Subcutaneous preadipocyte (primary cell): Measurements from ENCODE around the gene GNG13. TPM values are rescaled to one million over a fixed set of nuclear protein-coding genes. Genes with fewer than 3 reads are reported as not detected.

Source experiments
- small RNA-seq: library from RNA; depleted of rRNA; stranded (forward); fragments of <200 nt; gene quantifications from one replicate; pipeline ENCODE3, GENCODE V24; 2012
- total RNA-seq: library from RNA; depleted of rRNA; stranded (reverse); fragments of >200 nt; gene quantifications from 2 replicates; pipeline ENCODE4 v1.2.3, GENCODE V29; 2012

Gene GNG13, protein sequence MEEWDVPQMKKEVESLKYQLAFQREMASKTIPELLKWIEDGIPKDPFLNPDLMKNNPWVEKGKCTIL
- total RNA-seq = not detected in 2 replicates

DNA sequence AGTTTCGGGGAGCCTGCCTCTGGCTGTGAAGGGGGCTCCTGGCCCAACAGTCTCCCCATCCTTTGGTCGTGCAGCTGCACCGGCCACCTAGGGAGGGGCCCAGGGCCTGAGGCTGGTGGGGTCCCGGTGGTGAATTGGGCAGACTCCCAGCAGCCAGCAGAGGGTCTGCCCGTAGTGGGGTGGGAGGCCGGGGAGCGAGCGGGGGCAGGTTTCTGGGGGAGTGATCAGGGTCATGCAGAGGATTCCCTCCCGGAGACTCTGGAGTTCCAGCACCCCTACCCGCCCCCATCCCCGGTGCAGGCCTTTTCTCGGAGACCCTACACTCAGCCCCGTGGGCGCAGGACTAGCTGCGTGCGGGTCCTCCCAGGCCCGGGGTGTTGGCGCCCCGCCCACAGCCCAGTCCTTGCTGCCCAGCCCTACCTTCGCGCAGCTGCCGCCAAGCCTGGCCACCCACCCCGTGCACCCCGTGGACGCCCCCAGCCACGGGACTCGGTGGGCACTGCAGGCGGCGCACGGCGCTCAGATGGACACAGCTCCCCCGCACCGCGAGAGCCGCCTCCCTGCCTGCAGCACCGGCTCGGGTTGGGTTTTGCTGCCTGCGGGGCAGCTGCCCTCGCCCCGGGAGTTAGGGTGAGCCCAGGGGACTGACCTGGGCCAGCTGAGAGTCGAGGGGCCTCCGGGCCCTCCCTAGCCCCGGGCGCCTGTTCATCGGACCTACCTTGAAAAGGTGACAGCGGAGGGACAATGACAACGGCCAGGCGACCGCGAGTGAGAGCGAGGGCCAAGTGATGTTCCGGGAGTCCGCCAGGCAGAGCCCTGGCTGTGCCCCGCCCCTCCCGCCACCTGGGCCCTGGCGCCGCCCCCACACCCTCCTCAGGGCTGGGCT is at the start of gene GNG13:
TSS of gene GNG13 (minus strand) at position 787 of the 886 bp plus-strand sequence. CDS start 1,657 bp downstream, outside the sequence.

DNA sequence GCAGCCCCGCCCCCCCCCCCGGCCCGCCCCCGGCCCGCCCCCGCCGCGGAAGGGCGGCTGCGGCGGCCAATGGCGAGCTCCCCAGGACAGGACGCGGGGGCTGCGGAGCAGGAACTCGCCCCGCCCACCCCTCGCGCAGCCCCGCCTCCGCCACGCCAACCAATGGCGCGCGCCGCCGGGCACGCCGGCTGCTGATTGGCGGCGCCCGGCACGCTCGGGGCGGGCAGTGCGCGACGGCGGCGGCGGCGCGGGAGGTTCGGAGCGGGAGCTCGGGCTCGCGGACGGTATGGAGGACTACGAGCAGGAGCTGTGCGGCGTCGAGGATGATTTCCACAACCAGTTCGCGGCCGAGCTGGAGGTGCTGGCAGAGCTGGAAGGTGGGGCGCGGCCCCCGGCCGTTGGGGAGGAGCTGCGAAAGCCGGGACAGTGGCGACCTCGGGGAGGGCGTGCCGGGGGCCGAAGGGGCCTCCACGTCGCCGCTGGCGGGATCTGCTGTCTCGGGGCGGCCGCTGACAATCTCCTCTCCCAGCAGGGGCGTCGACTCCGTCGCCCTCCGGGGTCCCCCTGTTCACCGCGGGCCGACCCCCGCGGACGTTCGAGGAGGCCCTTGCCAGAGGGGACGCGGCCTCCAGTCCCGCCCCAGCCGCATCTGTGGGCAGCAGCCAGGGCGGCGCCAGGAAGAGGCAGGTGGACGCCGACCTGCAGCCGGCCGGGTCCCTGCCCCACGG is 12.0 kb downstream of the GNG13 start, which contains the start of gene CHTF18:
TSS of gene CHTF18 (plus strand) at position 222 of the 728 bp plus-strand sequence. CDS start at position 287, 65 bp downstream.

DNA sequence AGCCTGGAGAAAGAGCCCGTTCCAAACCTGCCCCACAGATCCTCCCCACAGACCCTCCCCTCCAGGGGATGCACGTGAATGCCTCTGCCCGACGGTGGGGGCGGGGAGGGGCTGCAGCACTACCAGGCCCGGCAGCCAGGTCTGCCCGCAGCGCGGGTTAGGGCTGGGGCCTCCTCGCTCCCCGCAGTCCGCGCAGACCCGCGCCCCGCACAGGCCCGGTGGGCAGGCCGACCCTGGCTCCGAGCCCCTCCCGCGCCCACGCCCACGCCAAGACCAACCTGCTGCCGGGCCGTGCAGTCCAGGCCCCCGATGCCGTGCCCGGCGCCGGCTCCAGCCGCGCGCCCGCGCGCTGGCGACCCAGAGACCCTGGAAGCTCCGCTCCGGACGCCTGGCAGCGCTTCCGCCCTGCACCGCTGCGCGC is 12.5 kb downstream of the GNG13 start, which contains the start of gene RPUSD1:
TSS of gene RPUSD1 (minus strand) at position 404 of the 421 bp plus-strand sequence. CDS start 644 bp downstream, outside the sequence.

DNA sequence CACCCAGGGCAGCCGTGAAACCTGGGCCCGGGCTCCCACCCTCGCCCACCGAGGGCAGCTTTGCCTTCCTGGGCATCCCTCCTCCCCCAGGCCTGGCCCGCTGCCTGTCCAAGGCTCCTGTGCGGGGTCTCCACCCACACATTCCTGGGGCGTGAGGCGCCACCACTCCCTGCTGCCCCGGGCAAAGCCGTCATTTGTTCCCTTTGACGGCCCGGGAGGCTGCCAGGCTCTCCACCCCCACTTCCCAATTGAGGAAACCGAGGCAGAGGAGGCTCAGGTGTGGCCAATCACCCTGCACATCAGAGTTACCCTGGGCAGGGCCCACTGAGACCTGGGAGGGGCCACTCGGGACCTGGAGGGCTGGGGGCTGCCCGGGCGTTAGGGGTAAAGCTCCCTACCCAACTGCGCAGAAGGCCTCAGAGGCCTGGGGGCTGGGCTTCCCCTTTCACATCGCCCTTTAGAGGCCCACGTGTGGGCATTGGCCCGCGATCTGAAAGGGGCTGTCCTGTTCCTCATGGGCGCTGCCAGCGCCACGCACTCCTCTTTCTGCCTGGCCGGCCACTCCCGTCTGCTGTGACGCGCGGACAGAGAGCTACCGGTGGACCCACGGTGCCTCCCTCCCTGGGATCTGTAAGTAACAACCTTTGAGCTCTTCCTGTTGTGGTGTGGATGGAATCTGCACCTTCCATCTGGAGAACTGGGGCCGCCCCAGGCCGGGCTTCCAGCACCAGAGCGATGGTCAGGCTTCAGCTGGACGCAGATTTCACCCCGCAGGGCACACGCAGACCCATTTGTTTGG is 39.8 kb downstream of the GNG13 start, which contains the start of gene MSLN:
TSS of gene MSLN (plus strand) at position 190 of the 799 bp plus-strand sequence. CDS start 1,947 bp downstream, outside the sequence.

Small RNA genes within 50 kb of the gene (small RNA-seq; reads per million reads assigned to genes)
- not detected for gene MIR662

Other genes with a start within 250 kb of the GNG13 start
- gene PRR35, start 240.3 kb downstream of the GNG13 start, total RNA-seq = not detected in 2 replicates
- 0.37 and 0.59 TPM in 2 replicates for gene NHLRC4, start 233.7 kb downstream of the GNG13 start, total RNA-seq
- 23.5 and 25.6 TPM in 2 replicates for gene PIGQ, start 230.8 kb downstream of the GNG13 start, total RNA-seq
- 11.4 and 13.3 TPM in 2 replicates for gene RAB40C, start 210.7 kb downstream of the GNG13 start, total RNA-seq
- 0.20 and 0.37 TPM in 2 replicates for gene WFIKKN1, start 169.7 kb downstream of the GNG13 start, total RNA-seq
- 88.2 and 125 TPM in 2 replicates for gene METTL26, start 164.4 kb downstream of the GNG13 start, total RNA-seq
- 23.7 and 25.7 TPM in 2 replicates for gene MCRIP2, start 158.9 kb downstream of the GNG13 start, total RNA-seq
- gene WDR90, start 151.4 kb downstream of the GNG13 start, total RNA-seq = 15.4 and 25.8 TPM in 2 replicates
- 40.4 and 58.6 TPM in 2 replicates for gene RHOT2, start 132.6 kb downstream of the GNG13 start, total RNA-seq
- 0.39 and 1.8 TPM in 2 replicates for gene RHBDL1, start 125.1 kb downstream of the GNG13 start, total RNA-seq
- 129 and 152 TPM in 2 replicates for gene STUB1, start 120.3 kb downstream of the GNG13 start, total RNA-seq
- gene JMJD8, start 116.4 kb downstream of the GNG13 start, total RNA-seq = 30.9 and 35.6 TPM in 2 replicates
- gene WDR24, start 110.3 kb downstream of the GNG13 start, total RNA-seq = 9.6 and 10.0 TPM in 2 replicates
- 0.37 and 0.59 TPM in 2 replicates for gene FBXL16, start 94.9 kb downstream of the GNG13 start, total RNA-seq
- gene METRN, start 85.6 kb downstream of the GNG13 start, total RNA-seq = 54.0 and 71.2 TPM in 2 replicates
- 27.2 and 28.3 TPM in 2 replicates for gene ANTKMT, start 79.6 kb downstream of the GNG13 start, total RNA-seq
- 3.7 and 4.7 TPM in 2 replicates for gene CCDC78, start 74.3 kb downstream of the GNG13 start, total RNA-seq
- 15.8 and 18.8 TPM in 2 replicates for gene HAGHL, start 73.6 kb downstream of the GNG13 start, total RNA-seq
- 34.8 and 36.0 TPM in 2 replicates for gene CIAO3, start 59.7 kb downstream of the GNG13 start, total RNA-seq
- gene MSLN, start 40.0 kb downstream of the GNG13 start, total RNA-seq = not detected in 2 replicates
- gene RPUSD1, start 12.4 kb downstream of the GNG13 start, total RNA-seq = 27.2 and 29.1 TPM in 2 replicates
- gene CHTF18, start 12.1 kb downstream of the GNG13 start, total RNA-seq = 16.9 and 20.1 TPM in 2 replicates
- gene LMF1, start 170.2 kb upstream of the GNG13 start, total RNA-seq = 11.1 and 18.0 TPM in 2 replicates
- under 0.01 and 0.78 TPM in 2 replicates for gene SOX8, start 181.0 kb upstream of the GNG13 start, total RNA-seq